ENCODE results near the gene TANGO6. TPM values are rescaled to one million over a fixed set of nuclear protein-coding genes. Genes with fewer than 3 reads are reported as not detected.

TANGO6 gene
- total RNA-seq, 1 donor = 22.4 TPM

- no peak for DNase-seq (ENCODE audit: low read depth)
These were observed 251.9 kb downstream of the TANGO6 start for GRCh38 chr16:69095193-69095592.

DNA sequence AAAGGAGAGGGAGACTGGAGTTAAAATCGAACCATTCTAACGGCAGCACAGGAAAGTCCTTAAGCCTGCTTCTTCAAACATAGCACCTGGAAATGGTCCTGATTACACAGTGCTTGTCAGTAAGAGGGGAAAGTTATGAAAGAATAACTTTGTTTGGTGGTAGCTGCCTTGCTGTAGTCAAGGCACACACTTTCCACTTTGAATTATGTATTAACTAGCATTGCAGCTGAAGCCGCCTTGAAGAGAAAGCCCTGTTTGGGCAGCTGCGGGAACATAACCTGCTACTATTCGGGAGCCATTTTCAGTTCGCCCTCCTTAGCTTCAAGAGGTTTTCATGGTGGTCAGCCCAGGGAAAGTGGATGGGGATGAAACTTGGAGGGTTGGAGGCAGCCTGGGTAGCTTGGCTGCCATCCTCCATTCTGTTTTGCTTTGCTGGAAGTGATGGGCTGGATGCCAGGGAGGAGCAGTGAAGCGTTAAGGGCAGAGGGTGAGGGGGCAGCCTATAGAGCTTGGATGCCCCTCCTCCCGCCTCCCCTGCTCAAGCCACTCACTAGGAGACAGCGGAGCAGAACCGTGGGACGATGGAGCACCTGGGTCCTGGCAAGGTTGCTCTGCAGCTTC, 256.9 kb downstream of the TANGO6 start:
- DNase-seq (ENCODE audit: low read depth) = no peak
- H3K4me3 ChIP-seq (ENCODE audit: low read depth, low read length) = no peak overlapping the region
- TF ChIP-seq, protein P1, sequence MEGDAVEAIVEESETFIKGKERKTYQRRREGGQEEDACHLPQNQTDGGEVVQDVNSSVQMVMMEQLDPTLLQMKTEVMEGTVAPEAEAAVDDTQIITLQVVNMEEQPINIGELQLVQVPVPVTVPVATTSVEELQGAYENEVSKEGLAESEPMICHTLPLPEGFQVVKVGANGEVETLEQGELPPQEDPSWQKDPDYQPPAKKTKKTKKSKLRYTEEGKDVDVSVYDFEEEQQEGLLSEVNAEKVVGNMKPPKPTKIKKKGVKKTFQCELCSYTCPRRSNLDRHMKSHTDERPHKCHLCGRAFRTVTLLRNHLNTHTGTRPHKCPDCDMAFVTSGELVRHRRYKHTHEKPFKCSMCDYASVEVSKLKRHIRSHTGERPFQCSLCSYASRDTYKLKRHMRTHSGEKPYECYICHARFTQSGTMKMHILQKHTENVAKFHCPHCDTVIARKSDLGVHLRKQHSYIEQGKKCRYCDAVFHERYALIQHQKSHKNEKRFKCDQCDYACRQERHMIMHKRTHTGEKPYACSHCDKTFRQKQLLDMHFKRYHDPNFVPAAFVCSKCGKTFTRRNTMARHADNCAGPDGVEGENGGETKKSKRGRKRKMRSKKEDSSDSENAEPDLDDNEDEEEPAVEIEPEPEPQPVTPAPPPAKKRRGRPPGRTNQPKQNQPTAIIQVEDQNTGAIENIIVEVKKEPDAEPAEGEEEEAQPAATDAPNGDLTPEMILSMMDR (IDR thresholded peaks at IDR 0.05; ENCODE audit: insufficient read depth, low read length) = no peak

More at GRCh38 chr16:69095193-69095592, 251.9 kb downstream of the TANGO6 start:
- H3K4me3 ChIP-seq (ENCODE audit: low read depth, low read length) = no peak overlapping the region
- TF ChIP-seq, protein P1 (IDR thresholded peaks at IDR 0.05; ENCODE audit: insufficient read depth, low read length) = no peak

DNA sequence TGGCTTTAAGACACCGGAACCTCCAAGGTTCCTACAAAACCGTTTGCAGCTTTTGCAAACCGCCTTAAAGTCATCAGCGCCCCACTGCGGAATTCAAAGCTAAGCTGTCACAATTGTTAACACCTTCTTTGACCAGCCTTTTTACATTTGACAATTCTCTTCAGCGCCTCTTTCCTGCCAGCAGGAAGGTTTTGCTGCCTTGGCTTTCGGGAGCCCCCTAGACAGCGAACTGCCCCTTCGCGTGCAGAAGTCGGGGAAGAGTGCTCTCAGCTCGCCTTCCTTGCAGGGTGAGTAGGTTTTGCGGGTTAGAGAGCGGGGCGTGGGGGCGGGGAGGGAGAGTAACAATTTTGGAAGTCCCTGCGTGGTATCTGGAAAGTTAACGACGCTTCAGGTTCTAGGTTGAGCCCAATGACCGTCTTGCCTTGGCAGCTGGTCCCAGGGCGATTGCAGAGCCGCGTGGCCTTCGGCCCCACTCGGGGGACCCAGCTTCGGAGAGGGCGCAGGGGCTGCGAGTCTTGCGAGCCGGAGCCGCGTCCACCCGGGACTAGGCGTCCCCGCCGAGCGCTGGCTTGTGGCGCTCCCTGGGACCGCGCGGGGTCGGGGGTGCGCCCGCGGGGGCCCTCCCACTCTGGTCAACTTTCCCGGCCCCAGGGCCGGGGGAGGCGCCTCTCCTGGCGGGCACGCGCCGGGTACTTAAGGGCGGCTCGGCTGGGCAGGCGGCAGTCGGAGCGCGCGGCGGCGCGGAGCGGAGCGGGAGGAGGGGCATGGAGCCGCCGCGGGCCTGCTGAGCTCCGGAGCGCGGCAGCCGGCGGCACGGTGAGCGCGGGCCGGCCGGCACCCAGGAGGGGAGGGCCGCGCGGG, 262.4 kb downstream of the TANGO6 start, which contains the start of gene HAS3:
Gene HAS3, plus strand, starts transcription at position 153 of the 861 bp plus-strand sequence. CDS start 3,743 bp downstream, outside the sequence.
- peak within 1 kb of the TSS; percentile 66 for H3K4me3 ChIP-seq (ENCODE audit: low read depth, low read length)
- TF ChIP-seq, protein P1 (IDR thresholded peaks at IDR 0.05; ENCODE audit: insufficient read depth, low read length) = peak; percentile 33
- peak; percentile 66 for DNase-seq (ENCODE audit: low read depth)

DNA sequence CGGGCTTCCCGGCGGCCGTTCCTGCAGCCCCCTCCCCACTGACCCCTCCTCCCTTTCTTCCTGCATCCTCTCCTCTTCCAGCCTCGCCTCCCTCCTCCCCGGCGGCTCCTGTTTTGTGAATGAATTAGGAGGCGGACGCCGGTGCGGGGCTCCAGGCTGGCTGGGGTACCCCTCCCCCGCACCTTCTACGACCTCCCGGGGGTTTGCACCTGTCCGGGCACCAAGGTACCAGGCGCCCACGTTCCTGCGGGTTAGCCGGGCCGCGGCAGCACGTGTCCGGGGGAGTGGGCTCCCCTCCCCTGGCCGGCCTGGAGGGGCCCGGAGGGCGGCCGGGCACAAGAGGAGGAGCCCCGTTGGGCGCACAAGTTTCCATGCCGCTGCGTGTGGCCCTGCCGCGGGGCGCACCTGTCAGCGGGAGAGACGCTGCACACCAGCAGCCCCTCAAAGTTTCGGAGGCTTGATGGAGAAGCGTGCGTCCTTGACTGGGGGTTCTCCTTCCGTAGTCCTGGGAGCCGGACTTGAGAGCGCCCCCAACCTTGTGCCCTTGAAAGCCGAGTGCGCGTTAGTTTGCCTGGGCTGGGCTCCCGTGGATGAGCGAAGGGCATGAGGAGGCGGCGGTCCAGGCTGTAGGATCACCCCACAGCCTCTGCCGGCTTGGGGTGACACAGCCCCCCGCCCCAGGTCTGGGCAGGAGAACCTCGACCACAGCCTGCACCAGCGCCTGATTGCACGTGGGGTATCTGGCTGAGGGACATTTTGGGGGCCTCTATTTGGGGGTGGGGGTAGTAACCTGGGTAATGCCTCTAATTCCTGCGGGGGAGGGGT, 263.4 kb downstream of the TANGO6 start:
- TF ChIP-seq, protein P1 (IDR thresholded peaks at IDR 0.05; ENCODE audit: insufficient read depth, low read length) = no peak
- DNase-seq (ENCODE audit: low read depth) = no peak
- H3K4me3 ChIP-seq (ENCODE audit: low read depth, low read length) = peak overlapping the region; percentile 66

GRCh38 chr16:69107316-69107962, 264.1 kb downstream of the TANGO6 start:
- TF ChIP-seq, protein P1 (IDR thresholded peaks at IDR 0.05; ENCODE audit: insufficient read depth, low read length) = no peak
- peak; percentile 19 for DNase-seq (ENCODE audit: low read depth)
- H3K4me3 ChIP-seq (ENCODE audit: low read depth, low read length) = peak overlapping the region; percentile 66
